WTC11 (cell line): Measurements from ENCODE around the gene FAM89A. TPM values are rescaled to one million over a fixed set of nuclear protein-coding genes. Genes with fewer than 3 reads are reported as not detected.

Experiments used
- ATAC-seq: fragments of 200-7000 bp; cut with Tn5 transposase; 2 replicates; pipeline ENCODE4 v1.10.0; 2021; ENCODE audit warnings: mild to moderate bottlenecking, moderate library complexity
- CTCF ChIA-PET: fragments of 300-600 bp; sonication (Branson Sonifier 250); formaldehyde crosslinking; loops from one replicate; lab custom pipeline; 2021; ENCODE audit warnings: antibody characterized with exemption; lab: Charles Lee
- POLR2A ChIA-PET: fragments of 350-600 bp; sonication (Branson Sonifier 250); formaldehyde crosslinking; loops from one replicate; lab custom pipeline; 2021; ENCODE audit warnings: antibody characterized with exemption; lab: Charles Lee
- DNase-seq: peaks from one replicate; pipeline ENCODE4 v3.0.0; 2021; ENCODE audit warnings: low spot score
- H3K27ac Mint-ChIP-seq: 2 replicates; pipeline ENCODE4 v1.8.0; 2021; ENCODE audit warnings: mixed read lengths
- H3K27me3 Mint-ChIP-seq: 2 replicates; pipeline ENCODE4 v1.8.0; 2021; ENCODE audit warnings: low read depth, mild to moderate bottlenecking, moderate library complexity, mixed read lengths
- H3K36me3 Mint-ChIP-seq: 2 replicates; pipeline ENCODE4 v1.8.0; 2021; ENCODE audit warnings: mixed read lengths
- H3K4me1 Mint-ChIP-seq: 2 replicates; pipeline ENCODE4 v1.8.0; 2022; ENCODE audit warnings: mixed read lengths
- H3K4me3 Mint-ChIP-seq: 2 replicates; pipeline ENCODE4 v1.8.0; 2021; ENCODE audit warnings: mild to moderate bottlenecking, moderate library complexity, mixed read lengths
- H3K9me3 Mint-ChIP-seq: 2 replicates; pipeline ENCODE4 v1.8.0; 2021; ENCODE audit warnings: mixed read lengths
- ATF1 ChIP-seq: sonication (generic); formaldehyde crosslinking; IDR thresholded peaks from 2 replicates; pipeline ENCODE4 v1.8.1; 2023; ENCODE audit warnings: mild to moderate bottlenecking, moderate library complexity, missing genetic modification reagents
- GRHL2 ChIP-seq: fragments of 250-450 bp; sonication (Bioruptor Pico); IDR thresholded peaks from 2 replicates; pipeline ENCODE4 v1.8.0; 2022; ENCODE audit warnings: mild to moderate bottlenecking, moderate library complexity; ENCODE audit not compliant: insufficient replicate concordance, severe bottlenecking
- NFE2L1 ChIP-seq: sonication (generic); formaldehyde crosslinking; IDR thresholded peaks from 2 replicates; pipeline ENCODE4 v1.8.1; 2023; ENCODE audit warnings: missing genetic modification reagents
- NR2C2 ChIP-seq: sonication (generic); formaldehyde crosslinking; IDR thresholded peaks from 2 replicates; pipeline ENCODE4 v1.8.0; 2022; ENCODE audit warnings: mild to moderate bottlenecking, missing genetic modification reagents
- SMAD3 ChIP-seq: sonication (generic); formaldehyde crosslinking; IDR thresholded peaks from 2 replicates; pipeline ENCODE4 v1.8.0; 2022; ENCODE audit warnings: missing genetic modification reagents, mild to moderate bottlenecking, borderline replicate concordance
- SOX15 ChIP-seq: fragments of 250-450 bp; sonication (Bioruptor Pico); IDR thresholded peaks from 2 replicates; pipeline ENCODE4 v1.9.0; 2021; ENCODE audit warnings: mild to moderate bottlenecking
- TCF7 ChIP-seq: sonication (generic); formaldehyde crosslinking; IDR thresholded peaks from 2 replicates; pipeline ENCODE4 v1.8.0; 2022; ENCODE audit warnings: mild to moderate bottlenecking, low read depth, missing genetic modification reagents, moderate library complexity
- ZNF138 ChIP-seq: sonication (generic); formaldehyde crosslinking; conservative IDR thresholded peaks from 2 replicates; pipeline ENCODE4 v1.8.1; 2022; ENCODE audit warnings: mild to moderate bottlenecking, moderate library complexity, missing genetic modification reagents
- ZNF317 ChIP-seq: sonication (generic); formaldehyde crosslinking; IDR thresholded peaks from 2 replicates; pipeline ENCODE4 v1.8.1; 2023; ENCODE audit warnings: low read depth, mild to moderate bottlenecking, moderate library complexity, missing genetic modification reagents, borderline replicate concordance
- ZNF416 ChIP-seq: fragments of 250-450 bp; sonication (Bioruptor Pico); IDR thresholded peaks from 2 replicates; pipeline ENCODE4 v1.9.0; 2021; ENCODE audit warnings: mild to moderate bottlenecking, inconsistent platforms
- total RNA-seq: library from RNA; stranded (reverse); gene quantifications from 3 replicates; pipeline ENCODE4 v1.2.3, GENCODE V29; 2021
- TF ChIP-seq, protein P1 (sequence below): sonication (generic); formaldehyde crosslinking; IDR thresholded peaks from 2 replicates; pipeline ENCODE4 v1.8.0; 2023; ENCODE audit warnings: mild to moderate bottlenecking, missing genetic modification reagents
- TF ChIP-seq, protein P2 (sequence below): fragments of 250-450 bp; sonication (Bioruptor Pico); IDR thresholded peaks from 2 replicates; pipeline ENCODE4 v1.9.0; 2021; ENCODE audit warnings: mild to moderate bottlenecking
- TF ChIP-seq, protein P3 (sequence below): fragments of 250-450 bp; sonication (Bioruptor Pico); IDR thresholded peaks from 2 replicates; pipeline ENCODE4 v1.9.0; 2021; ENCODE audit warnings: mild to moderate bottlenecking, borderline replicate concordance
- TF ChIP-seq, protein P4 (sequence below): sonication (generic); formaldehyde crosslinking; IDR thresholded peaks from 2 replicates; pipeline ENCODE4 v1.8.0; 2023; ENCODE audit warnings: missing genetic modification reagents
- TF ChIP-seq, protein P5 (sequence below): sonication (generic); formaldehyde crosslinking; IDR thresholded peaks from 2 replicates; pipeline ENCODE4 v1.8.1; 2022; ENCODE audit warnings: missing genetic modification reagents, borderline replicate concordance
- TF ChIP-seq, protein P6 (sequence below): sonication (generic); formaldehyde crosslinking; IDR thresholded peaks from 2 replicates; pipeline ENCODE4 v1.8.1; 2022; ENCODE audit warnings: low read depth, missing genetic modification reagents, borderline replicate concordance
- TF ChIP-seq, protein P7 (sequence below): fragments of 250-450 bp; sonication (Bioruptor Pico); IDR thresholded peaks from 2 replicates; pipeline ENCODE4 v1.9.0; 2021; ENCODE audit warnings: moderate library complexity, mild to moderate bottlenecking, inconsistent platforms, borderline replicate concordance
- TF ChIP-seq, protein P8 (sequence below): sonication (generic); formaldehyde crosslinking; IDR thresholded peaks from 2 replicates; pipeline ENCODE4 v1.8.1; 2022; ENCODE audit warnings: low read depth, mild to moderate bottlenecking, moderate library complexity, missing genetic modification reagents, borderline replicate concordance
- TF ChIP-seq, protein P9 (sequence below): sonication (generic); formaldehyde crosslinking; IDR thresholded peaks from 2 replicates; pipeline ENCODE4 v1.8.1; 2023; ENCODE audit warnings: mild to moderate bottlenecking, missing genetic modification reagents

Gene FAM89A
- total RNA-seq, 1 experiment from 2014 or later = 2.4 TPM

DNA sequence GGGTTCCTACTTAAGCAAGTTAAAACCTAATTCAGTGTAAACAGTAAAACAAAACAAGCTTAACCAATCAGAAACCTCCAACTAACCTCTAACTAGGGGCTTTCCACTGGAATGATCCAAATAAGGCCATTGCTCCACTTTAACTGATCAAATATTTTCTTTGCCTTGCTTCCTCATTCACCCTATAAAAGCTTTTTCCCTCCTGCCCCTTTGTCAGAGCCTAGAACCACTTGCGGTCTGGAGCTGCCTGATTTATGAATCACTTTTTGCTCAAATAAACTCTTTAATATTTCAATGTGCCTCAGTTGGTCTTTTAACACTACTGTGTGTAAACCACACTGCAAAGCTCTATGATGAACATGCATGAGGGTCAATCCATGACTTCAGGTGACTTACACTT is 4.5 kb upstream of the FAM89A start:
- Mint-ChIP-seq H3K36me3 (no peaks in the 10 kb centered on the region), H3K27me3 (peaks cover 93% of the 10 kb centered on the region), H3K4me3 (no peak overlapping the region), H3K9me3 (peaks cover 3% of the 10 kb centered on the region; the same call in 1 of the 2 replicates), H3K4me1 (peaks cover 4% of the 10 kb centered on the region; the same call in 1 of the 2 replicates), H3K27ac (no peak overlapping the region)
- DNase-seq (no peak), ATAC-seq (no peak)
- ChIA-PET CTCF (no interaction called here), POLR2A (no interaction called here)
- TF ChIP-seq, protein P1, sequence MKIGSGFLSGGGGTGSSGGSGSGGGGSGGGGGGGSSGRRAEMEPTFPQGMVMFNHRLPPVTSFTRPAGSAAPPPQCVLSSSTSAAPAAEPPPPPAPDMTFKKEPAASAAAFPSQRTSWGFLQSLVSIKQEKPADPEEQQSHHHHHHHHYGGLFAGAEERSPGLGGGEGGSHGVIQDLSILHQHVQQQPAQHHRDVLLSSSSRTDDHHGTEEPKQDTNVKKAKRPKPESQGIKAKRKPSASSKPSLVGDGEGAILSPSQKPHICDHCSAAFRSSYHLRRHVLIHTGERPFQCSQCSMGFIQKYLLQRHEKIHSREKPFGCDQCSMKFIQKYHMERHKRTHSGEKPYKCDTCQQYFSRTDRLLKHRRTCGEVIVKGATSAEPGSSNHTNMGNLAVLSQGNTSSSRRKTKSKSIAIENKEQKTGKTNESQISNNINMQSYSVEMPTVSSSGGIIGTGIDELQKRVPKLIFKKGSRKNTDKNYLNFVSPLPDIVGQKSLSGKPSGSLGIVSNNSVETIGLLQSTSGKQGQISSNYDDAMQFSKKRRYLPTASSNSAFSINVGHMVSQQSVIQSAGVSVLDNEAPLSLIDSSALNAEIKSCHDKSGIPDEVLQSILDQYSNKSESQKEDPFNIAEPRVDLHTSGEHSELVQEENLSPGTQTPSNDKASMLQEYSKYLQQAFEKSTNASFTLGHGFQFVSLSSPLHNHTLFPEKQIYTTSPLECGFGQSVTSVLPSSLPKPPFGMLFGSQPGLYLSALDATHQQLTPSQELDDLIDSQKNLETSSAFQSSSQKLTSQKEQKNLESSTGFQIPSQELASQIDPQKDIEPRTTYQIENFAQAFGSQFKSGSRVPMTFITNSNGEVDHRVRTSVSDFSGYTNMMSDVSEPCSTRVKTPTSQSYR (CRISPR knock-in tag) = no peak
- TF ChIP-seq, protein P2, sequence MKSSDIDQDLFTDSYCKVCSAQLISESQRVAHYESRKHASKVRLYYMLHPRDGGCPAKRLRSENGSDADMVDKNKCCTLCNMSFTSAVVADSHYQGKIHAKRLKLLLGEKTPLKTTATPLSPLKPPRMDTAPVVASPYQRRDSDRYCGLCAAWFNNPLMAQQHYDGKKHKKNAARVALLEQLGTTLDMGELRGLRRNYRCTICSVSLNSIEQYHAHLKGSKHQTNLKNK (CRISPR knock-in tag) = no peak
- TF ChIP-seq, protein P3, sequence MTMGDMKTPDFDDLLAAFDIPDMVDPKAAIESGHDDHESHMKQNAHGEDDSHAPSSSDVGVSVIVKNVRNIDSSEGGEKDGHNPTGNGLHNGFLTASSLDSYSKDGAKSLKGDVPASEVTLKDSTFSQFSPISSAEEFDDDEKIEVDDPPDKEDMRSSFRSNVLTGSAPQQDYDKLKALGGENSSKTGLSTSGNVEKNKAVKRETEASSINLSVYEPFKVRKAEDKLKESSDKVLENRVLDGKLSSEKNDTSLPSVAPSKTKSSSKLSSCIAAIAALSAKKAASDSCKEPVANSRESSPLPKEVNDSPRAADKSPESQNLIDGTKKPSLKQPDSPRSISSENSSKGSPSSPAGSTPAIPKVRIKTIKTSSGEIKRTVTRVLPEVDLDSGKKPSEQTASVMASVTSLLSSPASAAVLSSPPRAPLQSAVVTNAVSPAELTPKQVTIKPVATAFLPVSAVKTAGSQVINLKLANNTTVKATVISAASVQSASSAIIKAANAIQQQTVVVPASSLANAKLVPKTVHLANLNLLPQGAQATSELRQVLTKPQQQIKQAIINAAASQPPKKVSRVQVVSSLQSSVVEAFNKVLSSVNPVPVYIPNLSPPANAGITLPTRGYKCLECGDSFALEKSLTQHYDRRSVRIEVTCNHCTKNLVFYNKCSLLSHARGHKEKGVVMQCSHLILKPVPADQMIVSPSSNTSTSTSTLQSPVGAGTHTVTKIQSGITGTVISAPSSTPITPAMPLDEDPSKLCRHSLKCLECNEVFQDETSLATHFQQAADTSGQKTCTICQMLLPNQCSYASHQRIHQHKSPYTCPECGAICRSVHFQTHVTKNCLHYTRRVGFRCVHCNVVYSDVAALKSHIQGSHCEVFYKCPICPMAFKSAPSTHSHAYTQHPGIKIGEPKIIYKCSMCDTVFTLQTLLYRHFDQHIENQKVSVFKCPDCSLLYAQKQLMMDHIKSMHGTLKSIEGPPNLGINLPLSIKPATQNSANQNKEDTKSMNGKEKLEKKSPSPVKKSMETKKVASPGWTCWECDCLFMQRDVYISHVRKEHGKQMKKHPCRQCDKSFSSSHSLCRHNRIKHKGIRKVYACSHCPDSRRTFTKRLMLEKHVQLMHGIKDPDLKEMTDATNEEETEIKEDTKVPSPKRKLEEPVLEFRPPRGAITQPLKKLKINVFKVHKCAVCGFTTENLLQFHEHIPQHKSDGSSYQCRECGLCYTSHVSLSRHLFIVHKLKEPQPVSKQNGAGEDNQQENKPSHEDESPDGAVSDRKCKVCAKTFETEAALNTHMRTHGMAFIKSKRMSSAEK (CRISPR knock-in tag) = no peak
- no peak for TF ChIP-seq ZNF138 (CRISPR knock-in tag)
- no peak for TF ChIP-seq GRHL2 (CRISPR knock-in tag)
- TF ChIP-seq NFE2L1 (CRISPR knock-in tag) = no peak
- no peak for TF ChIP-seq ZNF416 (CRISPR knock-in tag)
- no peak for TF ChIP-seq SOX15 (CRISPR knock-in tag)
- TF ChIP-seq, protein P4, sequence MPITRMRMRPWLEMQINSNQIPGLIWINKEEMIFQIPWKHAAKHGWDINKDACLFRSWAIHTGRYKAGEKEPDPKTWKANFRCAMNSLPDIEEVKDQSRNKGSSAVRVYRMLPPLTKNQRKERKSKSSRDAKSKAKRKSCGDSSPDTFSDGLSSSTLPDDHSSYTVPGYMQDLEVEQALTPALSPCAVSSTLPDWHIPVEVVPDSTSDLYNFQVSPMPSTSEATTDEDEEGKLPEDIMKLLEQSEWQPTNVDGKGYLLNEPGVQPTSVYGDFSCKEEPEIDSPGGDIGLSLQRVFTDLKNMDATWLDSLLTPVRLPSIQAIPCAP (CRISPR knock-in tag) = no peak
- TF ChIP-seq, protein P5, sequence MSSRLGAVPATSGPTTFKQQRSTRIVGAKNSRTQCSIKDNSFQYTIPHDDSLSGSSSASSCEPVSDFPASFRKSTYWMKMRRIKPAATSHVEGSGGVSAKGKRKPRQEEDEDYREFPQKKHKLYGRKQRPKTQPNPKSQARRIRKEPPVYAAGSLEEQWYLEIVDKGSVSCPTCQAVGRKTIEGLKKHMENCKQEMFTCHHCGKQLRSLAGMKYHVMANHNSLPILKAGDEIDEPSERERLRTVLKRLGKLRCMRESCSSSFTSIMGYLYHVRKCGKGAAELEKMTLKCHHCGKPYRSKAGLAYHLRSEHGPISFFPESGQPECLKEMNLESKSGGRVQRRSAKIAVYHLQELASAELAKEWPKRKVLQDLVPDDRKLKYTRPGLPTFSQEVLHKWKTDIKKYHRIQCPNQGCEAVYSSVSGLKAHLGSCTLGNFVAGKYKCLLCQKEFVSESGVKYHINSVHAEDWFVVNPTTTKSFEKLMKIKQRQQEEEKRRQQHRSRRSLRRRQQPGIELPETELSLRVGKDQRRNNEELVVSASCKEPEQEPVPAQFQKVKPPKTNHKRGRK (CRISPR knock-in tag) = no peak
- TF ChIP-seq TCF7 (CRISPR knock-in tag) = no peak
- no peak for TF ChIP-seq ZNF317 (CRISPR knock-in tag)
- TF ChIP-seq SMAD3 (CRISPR knock-in tag) = no peak
- TF ChIP-seq ATF1 (CRISPR knock-in tag) = no peak
- TF ChIP-seq, protein P6, sequence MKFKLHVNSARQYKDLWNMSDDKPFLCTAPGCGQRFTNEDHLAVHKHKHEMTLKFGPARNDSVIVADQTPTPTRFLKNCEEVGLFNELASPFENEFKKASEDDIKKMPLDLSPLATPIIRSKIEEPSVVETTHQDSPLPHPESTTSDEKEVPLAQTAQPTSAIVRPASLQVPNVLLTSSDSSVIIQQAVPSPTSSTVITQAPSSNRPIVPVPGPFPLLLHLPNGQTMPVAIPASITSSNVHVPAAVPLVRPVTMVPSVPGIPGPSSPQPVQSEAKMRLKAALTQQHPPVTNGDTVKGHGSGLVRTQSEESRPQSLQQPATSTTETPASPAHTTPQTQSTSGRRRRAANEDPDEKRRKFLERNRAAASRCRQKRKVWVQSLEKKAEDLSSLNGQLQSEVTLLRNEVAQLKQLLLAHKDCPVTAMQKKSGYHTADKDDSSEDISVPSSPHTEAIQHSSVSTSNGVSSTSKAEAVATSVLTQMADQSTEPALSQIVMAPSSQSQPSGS (CRISPR knock-in tag) = no peak
- TF ChIP-seq, protein P7, sequence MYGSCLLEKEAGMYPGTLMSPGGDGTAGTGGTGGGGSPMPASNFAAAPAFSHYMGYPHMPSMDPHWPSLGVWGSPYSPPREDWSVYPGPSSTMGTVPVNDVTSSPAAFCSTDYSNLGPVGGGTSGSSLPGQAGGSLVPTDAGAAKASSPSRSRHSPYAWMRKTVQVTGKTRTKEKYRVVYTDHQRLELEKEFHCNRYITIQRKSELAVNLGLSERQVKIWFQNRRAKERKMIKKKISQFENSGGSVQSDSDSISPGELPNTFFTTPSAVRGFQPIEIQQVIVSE (CRISPR knock-in tag) = no peak
- TF ChIP-seq, protein P8, sequence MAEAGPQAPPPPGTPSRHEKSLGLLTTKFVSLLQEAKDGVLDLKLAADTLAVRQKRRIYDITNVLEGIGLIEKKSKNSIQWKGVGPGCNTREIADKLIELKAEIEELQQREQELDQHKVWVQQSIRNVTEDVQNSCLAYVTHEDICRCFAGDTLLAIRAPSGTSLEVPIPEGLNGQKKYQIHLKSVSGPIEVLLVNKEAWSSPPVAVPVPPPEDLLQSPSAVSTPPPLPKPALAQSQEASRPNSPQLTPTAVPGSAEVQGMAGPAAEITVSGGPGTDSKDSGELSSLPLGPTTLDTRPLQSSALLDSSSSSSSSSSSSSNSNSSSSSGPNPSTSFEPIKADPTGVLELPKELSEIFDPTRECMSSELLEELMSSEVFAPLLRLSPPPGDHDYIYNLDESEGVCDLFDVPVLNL (CRISPR knock-in tag) = no peak
- TF ChIP-seq, protein P9, sequence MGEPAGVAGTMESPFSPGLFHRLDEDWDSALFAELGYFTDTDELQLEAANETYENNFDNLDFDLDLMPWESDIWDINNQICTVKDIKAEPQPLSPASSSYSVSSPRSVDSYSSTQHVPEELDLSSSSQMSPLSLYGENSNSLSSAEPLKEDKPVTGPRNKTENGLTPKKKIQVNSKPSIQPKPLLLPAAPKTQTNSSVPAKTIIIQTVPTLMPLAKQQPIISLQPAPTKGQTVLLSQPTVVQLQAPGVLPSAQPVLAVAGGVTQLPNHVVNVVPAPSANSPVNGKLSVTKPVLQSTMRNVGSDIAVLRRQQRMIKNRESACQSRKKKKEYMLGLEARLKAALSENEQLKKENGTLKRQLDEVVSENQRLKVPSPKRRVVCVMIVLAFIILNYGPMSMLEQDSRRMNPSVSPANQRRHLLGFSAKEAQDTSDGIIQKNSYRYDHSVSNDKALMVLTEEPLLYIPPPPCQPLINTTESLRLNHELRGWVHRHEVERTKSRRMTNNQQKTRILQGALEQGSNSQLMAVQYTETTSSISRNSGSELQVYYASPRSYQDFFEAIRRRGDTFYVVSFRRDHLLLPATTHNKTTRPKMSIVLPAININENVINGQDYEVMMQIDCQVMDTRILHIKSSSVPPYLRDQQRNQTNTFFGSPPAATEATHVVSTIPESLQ (CRISPR knock-in tag) = no peak
- no peak for TF ChIP-seq NR2C2 (CRISPR knock-in tag)
